Fibroblast of skin of left quadriceps (primary cell): ENCODE measurements around the gene SURF2.

Experiments
- DNase-seq, 2 experiments: peaks; one replicate each; pipeline ENCODE4 v3.0.0-alpha.2; 2013; ENCODE audit warnings: low read depth in 2 of 2

The SURF2 gene

GRCh38 chr9:133335924-133336811 lies 20.2 kb upstream of the SURF2 start, which contains the start of gene SURF6:
Gene SURF6 (minus strand): TSS chr9:133336188. CDS start chr9:133336132, 56 bp downstream.
- peak; percentile 71 for DNase-seq

GRCh38 chr9:133339641-133340040 lies 16.7 kb upstream of the SURF2 start:
- no peak for DNase-seq

- DNase-seq = no peak
Observed at GRCh38 chr9:133340256-133340655, 16.1 kb upstream of the SURF2 start.

GRCh38 chr9:133340916-133341315 lies 15.4 kb upstream of the SURF2 start:
- DNase-seq = no peak

GRCh38 chr9:133341369-133342068 lies 14.8 kb upstream of the SURF2 start:
- DNase-seq = no peak

- DNase-seq = no peak
Observed at GRCh38 chr9:133342069-133342406, 14.3 kb upstream of the SURF2 start.

- no peak for DNase-seq
Observed at GRCh38 chr9:133342570-133342969, 13.8 kb upstream of the SURF2 start.

- DNase-seq = no peak
Observed at GRCh38 chr9:133344071-133344470, 12.3 kb upstream of the SURF2 start.

GRCh38 chr9:133344979-133345378 lies 11.4 kb upstream of the SURF2 start:
- no peak for DNase-seq

GRCh38 chr9:133345596-133345995 lies 10.8 kb upstream of the SURF2 start:
- DNase-seq = no peak

GRCh38 chr9:133346021-133346785 lies 10.1 kb upstream of the SURF2 start:
- no peak for DNase-seq

- DNase-seq = no peak
Observed at GRCh38 chr9:133347515-133347984, 8.8 kb upstream of the SURF2 start.

GRCh38 chr9:133347985-133348717 lies 8.2 kb upstream of the SURF2 start, which contains the start of the genes MED22 and RPL7A:
Gene MED22 (minus strand): TSS chr9:133348131. CDS start chr9:133346662, 1,469 bp downstream.
Gene RPL7A (plus strand): TSS chr9:133348218. CDS start chr9:133348244, 26 bp downstream.
- peak; percentile 93 to 94 for DNase-seq

GRCh38 chr9:133348718-133349573 lies 7.4 kb upstream of the SURF2 start:
- no peak for DNase-seq

- no peak for DNase-seq
Observed at GRCh38 chr9:133349965-133350616, 6.3 kb upstream of the SURF2 start.

GRCh38 chr9:133351526-133351907 lies 4.8 kb upstream of the SURF2 start:
- DNase-seq = no peak

GRCh38 chr9:133351908-133352634 lies 4.3 kb upstream of the SURF2 start:
- DNase-seq = no peak

GRCh38 chr9:133352635-133353340 lies 3.6 kb upstream of the SURF2 start:
- DNase-seq = no peak
